HepG2 (cell line): ENCODE results near the gene SLC25A33. TPM values are rescaled to one million over a fixed set of nuclear protein-coding genes. Genes with fewer than 3 reads are reported as not detected.

Experiments used
- ARID3A ChIP-seq: IDR thresholded peaks from 2 replicates; pipeline ENCODE4 v1.6.1; 2012; ENCODE audit warnings: low read depth, low read length, improper control_type of control experiment
- HMGXB3 ChIP-seq: sonication (generic); formaldehyde crosslinking; IDR thresholded peaks from 2 replicates; pipeline ENCODE4 v1.4.0; 2020; ENCODE audit warnings: missing genetic modification reagents, borderline replicate concordance
- KLF11 ChIP-seq: IDR thresholded peaks from 2 replicates; pipeline ENCODE4 v1.6.1; 2016; ENCODE audit warnings: missing compliant biosample characterization
- MTA3 ChIP-seq: sonication (generic); formaldehyde crosslinking; IDR thresholded peaks from 2 replicates; pipeline ENCODE4 v1.4.0; 2020; ENCODE audit warnings: missing genetic modification reagents
- PBX2 ChIP-seq: IDR thresholded peaks from 2 replicates; pipeline ENCODE4 v1.6.1; 2016; ENCODE audit warnings: control low read depth
- PHF21A ChIP-seq: sonication (generic); formaldehyde crosslinking; IDR thresholded peaks from 2 replicates; pipeline ENCODE4 v1.5.0; 2020; ENCODE audit warnings: mild to moderate bottlenecking, missing genetic modification reagents
- SOX5 ChIP-seq: IDR thresholded peaks from 2 replicates; pipeline ENCODE4 v1.6.1; 2016; ENCODE audit warnings: borderline replicate concordance
- SOX6 ChIP-seq, 2 experiments: fragments of 450-650 bp in 1 of 2; sonication (generic) in 1 of 2; formaldehyde crosslinking in 1 of 2; IDR thresholded peaks; 2 replicates each; pipeline versions ENCODE4 v1.4.0 to v1.6.1; 2017 to 2020; ENCODE audit warnings: antibody characterized with exemption in 1 of 2, mild to moderate bottlenecking in 1 of 2, missing genetic modification reagents in 1 of 2
- U2AF2 ChIP-seq: fragments of 200-400 bp; formaldehyde crosslinking; IDR thresholded peaks from 2 replicates; pipeline ENCODE4 v1.6.1; 2017; ENCODE audit warnings: low read depth, mild to moderate bottlenecking, low read length
- ZNF264 ChIP-seq: sonication (generic); formaldehyde crosslinking; IDR thresholded peaks from 2 replicates; pipeline ENCODE4 v1.4.0; 2020; ENCODE audit warnings: missing genetic modification reagents
- ZNF44 ChIP-seq: sonication (generic); formaldehyde crosslinking; IDR thresholded peaks from 2 replicates; pipeline ENCODE4 v1.5.1; 2020; ENCODE audit warnings: mild to moderate bottlenecking, missing genetic modification reagents
- ZNF569 ChIP-seq: sonication (generic); formaldehyde crosslinking; IDR thresholded peaks from 2 replicates; pipeline ENCODE4 v1.5.0; 2020; ENCODE audit warnings: mild to moderate bottlenecking, missing genetic modification reagents, moderate library complexity, borderline replicate concordance
- ZNF75D ChIP-seq: sonication (generic); formaldehyde crosslinking; IDR thresholded peaks from 2 replicates; pipeline ENCODE4 v1.8.1; 2023; ENCODE audit warnings: missing genetic modification reagents, mild to moderate bottlenecking, borderline replicate concordance
- ZNF780A ChIP-seq: sonication (generic); formaldehyde crosslinking; IDR thresholded peaks from 2 replicates; pipeline ENCODE4 v1.8.0; 2022; ENCODE audit warnings: mild to moderate bottlenecking, missing genetic modification reagents, moderate library complexity
- ZSCAN12 ChIP-seq: sonication (generic); formaldehyde crosslinking; IDR thresholded peaks from 2 replicates; pipeline ENCODE4 v1.9.0; 2021; ENCODE audit warnings: mild to moderate bottlenecking, missing genetic modification reagents
- polyA plus RNA-seq, 8 experiments: library from polyadenylated mRNA; depleted of rRNA in 3 of 8; stranded (reverse) in 7 of 8; unstranded in 1 of 8; fragments of >200 nt; fragmentation: Illumina TruSeq in 4 of 8; extraction: Trizol in 4 of 8; gene quantifications; 2 replicates each; pipeline versions ENCODE4 v1.2.1 to v1.2.3, GENCODE V29; 2011 to 2016; ENCODE audit warnings: low read depth in 4 of 8, missing spikeins in 1 of 8, mixed read lengths in 1 of 8; ENCODE audit not compliant: insufficient read depth in 1 of 8
- total RNA-seq, 5 experiments: library from RNA; depleted of rRNA; stranded (reverse); fragments of >200 nt; fragmentation: Illumina TruSeq; extraction: Trizol; gene quantifications; 2 replicates each; pipeline ENCODE4 v1.2.3, GENCODE V29; 2016; ENCODE audit warnings: low read depth in 1 of 5
- TF ChIP-seq, protein P1 (sequence below): sonication (generic); formaldehyde crosslinking; IDR thresholded peaks from 2 replicates; pipeline ENCODE4 v1.5.0; 2020; ENCODE audit warnings: mild to moderate bottlenecking, missing genetic modification reagents

Gene SLC25A33
- total and polyA plus RNA-seq, 2 of the 13 experiments (the other 11 are each of a cell fraction or from before 2014, with no cell fraction given): 15.4 to 50.3 TPM

- TF ChIP-seq HMGXB3 (CRISPR knock-in tag) (peak; percentile 48; the same call in 1 of the 2 replicates), ZSCAN12 (CRISPR knock-in tag) (no peak), PHF21A (CRISPR knock-in tag) (peak; percentile 86), ZNF569 (no peak), SOX6 (IDR thresholded peaks at IDR 0.05) (no peak), SOX6 (CRISPR knock-in tag; IDR thresholded peaks at IDR 0.05) (peak; percentile 94), KLF11 (no peak), SOX5 (peak; percentile 95), MTA3 (CRISPR knock-in tag) (no peak), U2AF2 (no peak), ZNF264 (CRISPR knock-in tag) (peak; percentile 88), ZNF75D (no peak), PBX2 (CRISPR knock-in tag) (peak; percentile 62; the same call in 1 of the 2 replicates), ARID3A (peak; percentile 81), ZNF44 (CRISPR knock-in tag) (no peak), ZNF780A (CRISPR knock-in tag) (no peak)
- TF ChIP-seq, protein P1, sequence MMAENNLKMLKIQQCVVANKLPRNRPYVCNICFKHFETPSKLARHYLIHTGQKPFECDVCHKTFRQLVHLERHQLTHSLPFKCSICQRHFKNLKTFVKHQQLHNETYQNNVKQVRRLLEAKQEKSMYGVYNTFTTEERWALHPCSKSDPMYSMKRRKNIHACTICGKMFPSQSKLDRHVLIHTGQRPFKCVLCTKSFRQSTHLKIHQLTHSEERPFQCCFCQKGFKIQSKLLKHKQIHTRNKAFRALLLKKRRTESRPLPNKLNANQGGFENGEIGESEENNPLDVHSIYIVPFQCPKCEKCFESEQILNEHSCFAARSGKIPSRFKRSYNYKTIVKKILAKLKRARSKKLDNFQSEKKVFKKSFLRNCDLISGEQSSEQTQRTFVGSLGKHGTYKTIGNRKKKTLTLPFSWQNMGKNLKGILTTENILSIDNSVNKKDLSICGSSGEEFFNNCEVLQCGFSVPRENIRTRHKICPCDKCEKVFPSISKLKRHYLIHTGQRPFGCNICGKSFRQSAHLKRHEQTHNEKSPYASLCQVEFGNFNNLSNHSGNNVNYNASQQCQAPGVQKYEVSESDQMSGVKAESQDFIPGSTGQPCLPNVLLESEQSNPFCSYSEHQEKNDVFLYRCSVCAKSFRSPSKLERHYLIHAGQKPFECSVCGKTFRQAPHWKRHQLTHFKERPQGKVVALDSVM (CRISPR knock-in tag): 0 out of 2 replicates have a peak, but pooled peaks have one; percentile 36
Measured at GRCh38 chr1:9549955-9550546, 10.8 kb downstream of the SLC25A33 start (continued).
